WTC11 (cell line): ENCODE results near the gene SLC39A7. TPM values are rescaled to one million over a fixed set of nuclear protein-coding genes. Genes with fewer than 3 reads are reported as not detected.

Source experiments
- ATAC-seq: fragments of 200-7000 bp; cut with Tn5 transposase; 2 replicates; pipeline ENCODE4 v1.10.0; 2021; ENCODE audit warnings: mild to moderate bottlenecking, moderate library complexity
- CTCF ChIA-PET: fragments of 300-600 bp; sonication (Branson Sonifier 250); formaldehyde crosslinking; loops from one replicate; lab custom pipeline; 2021; ENCODE audit warnings: antibody characterized with exemption; lab: Charles Lee
- POLR2A ChIA-PET: fragments of 350-600 bp; sonication (Branson Sonifier 250); formaldehyde crosslinking; loops from one replicate; lab custom pipeline; 2021; ENCODE audit warnings: antibody characterized with exemption; lab: Charles Lee
- DNase-seq: peaks from one replicate; pipeline ENCODE4 v3.0.0; 2021; ENCODE audit warnings: low spot score
- H3K27ac Mint-ChIP-seq: 2 replicates; pipeline ENCODE4 v1.8.0; 2021; ENCODE audit warnings: mixed read lengths
- H3K27me3 Mint-ChIP-seq: 2 replicates; pipeline ENCODE4 v1.8.0; 2021; ENCODE audit warnings: low read depth, mild to moderate bottlenecking, moderate library complexity, mixed read lengths
- H3K36me3 Mint-ChIP-seq: 2 replicates; pipeline ENCODE4 v1.8.0; 2021; ENCODE audit warnings: mixed read lengths
- H3K4me1 Mint-ChIP-seq: 2 replicates; pipeline ENCODE4 v1.8.0; 2022; ENCODE audit warnings: mixed read lengths
- H3K4me3 Mint-ChIP-seq: 2 replicates; pipeline ENCODE4 v1.8.0; 2021; ENCODE audit warnings: mild to moderate bottlenecking, moderate library complexity, mixed read lengths
- H3K9me3 Mint-ChIP-seq: 2 replicates; pipeline ENCODE4 v1.8.0; 2021; ENCODE audit warnings: mixed read lengths
- AFF4 ChIP-seq: sonication (generic); formaldehyde crosslinking; IDR thresholded peaks from 2 replicates; pipeline ENCODE4 v1.8.1; 2023; ENCODE audit warnings: mild to moderate bottlenecking, missing genetic modification reagents, borderline replicate concordance
- ATF2 ChIP-seq: sonication (generic); formaldehyde crosslinking; IDR thresholded peaks from 2 replicates; pipeline ENCODE4 v1.8.1; 2022; ENCODE audit warnings: low read depth, missing genetic modification reagents, borderline replicate concordance
- E2F5 ChIP-seq: sonication (generic); formaldehyde crosslinking; IDR thresholded peaks from 2 replicates; pipeline ENCODE4 v1.8.1; 2022; ENCODE audit warnings: mild to moderate bottlenecking, moderate library complexity, missing genetic modification reagents
- ELF4 ChIP-seq: sonication (generic); formaldehyde crosslinking; IDR thresholded peaks from 2 replicates; pipeline ENCODE4 v1.8.1; 2022; ENCODE audit warnings: low read depth, mild to moderate bottlenecking, moderate library complexity, missing genetic modification reagents
- ESRRA ChIP-seq: sonication (generic); formaldehyde crosslinking; IDR thresholded peaks from 2 replicates; pipeline ENCODE4 v1.8.1; 2022; ENCODE audit warnings: mild to moderate bottlenecking, missing genetic modification reagents, borderline replicate concordance
- FOXP4 ChIP-seq: sonication (generic); formaldehyde crosslinking; IDR thresholded peaks from 2 replicates; pipeline ENCODE4 v1.8.0; 2022; ENCODE audit warnings: mild to moderate bottlenecking, missing genetic modification reagents
- OVOL2 ChIP-seq: fragments of 250-450 bp; sonication (Bioruptor Pico); IDR thresholded peaks from 2 replicates; pipeline ENCODE4 v1.9.0; 2021; ENCODE audit warnings: mild to moderate bottlenecking, borderline replicate concordance
- RORB ChIP-seq: fragments of 250-450 bp; sonication (Bioruptor Pico); IDR thresholded peaks from 2 replicates; pipeline ENCODE4 v1.9.0; 2021; ENCODE audit warnings: mild to moderate bottlenecking
- SMAD3 ChIP-seq: sonication (generic); formaldehyde crosslinking; IDR thresholded peaks from 2 replicates; pipeline ENCODE4 v1.8.0; 2022; ENCODE audit warnings: missing genetic modification reagents, mild to moderate bottlenecking, borderline replicate concordance
- SOX15 ChIP-seq: fragments of 250-450 bp; sonication (Bioruptor Pico); IDR thresholded peaks from 2 replicates; pipeline ENCODE4 v1.9.0; 2021; ENCODE audit warnings: mild to moderate bottlenecking
- ZNF138 ChIP-seq: sonication (generic); formaldehyde crosslinking; conservative IDR thresholded peaks from 2 replicates; pipeline ENCODE4 v1.8.1; 2022; ENCODE audit warnings: mild to moderate bottlenecking, moderate library complexity, missing genetic modification reagents
- ZNF671 ChIP-seq: fragments of 250-450 bp; sonication (Bioruptor Pico); IDR thresholded peaks from 2 replicates; pipeline ENCODE4 v1.8.0; 2021; ENCODE audit warnings: mild to moderate bottlenecking
- total RNA-seq: library from RNA; stranded (reverse); gene quantifications from 3 replicates; pipeline ENCODE4 v1.2.3, GENCODE V29; 2021
- TF ChIP-seq, protein P1 (sequence below): sonication (generic); formaldehyde crosslinking; IDR thresholded peaks from 2 replicates; pipeline ENCODE4 v1.8.0; 2023; ENCODE audit warnings: missing genetic modification reagents
- TF ChIP-seq, protein P2 (sequence below): sonication (generic); formaldehyde crosslinking; IDR thresholded peaks from 2 replicates; pipeline ENCODE4 v1.8.0; 2022; ENCODE audit warnings: mild to moderate bottlenecking, missing genetic modification reagents
- TF ChIP-seq, protein P3 (sequence below): sonication (generic); formaldehyde crosslinking; IDR thresholded peaks from 2 replicates; pipeline ENCODE4 v1.8.1; 2022; ENCODE audit warnings: missing genetic modification reagents, borderline replicate concordance

SLC39A7 gene
- total RNA-seq, 1 experiment from 2014 or later, result 163 TPM

GRCh38 chr6:33201147-33201545 is 479 bp downstream of the SLC39A7 start:
- no peaks in the 10 kb centered on the region for H3K9me3 Mint-ChIP-seq
- peak overlapping the region; percentile 97 for H3K4me3 Mint-ChIP-seq
- POLR2A ChIA-PET, result no interaction called here
- TF ChIP-seq AFF4, result no peak
- TF ChIP-seq, protein P1, sequence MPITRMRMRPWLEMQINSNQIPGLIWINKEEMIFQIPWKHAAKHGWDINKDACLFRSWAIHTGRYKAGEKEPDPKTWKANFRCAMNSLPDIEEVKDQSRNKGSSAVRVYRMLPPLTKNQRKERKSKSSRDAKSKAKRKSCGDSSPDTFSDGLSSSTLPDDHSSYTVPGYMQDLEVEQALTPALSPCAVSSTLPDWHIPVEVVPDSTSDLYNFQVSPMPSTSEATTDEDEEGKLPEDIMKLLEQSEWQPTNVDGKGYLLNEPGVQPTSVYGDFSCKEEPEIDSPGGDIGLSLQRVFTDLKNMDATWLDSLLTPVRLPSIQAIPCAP (CRISPR knock-in tag), result no peak
- no peak for TF ChIP-seq ELF4 (CRISPR knock-in tag)
- 0 out of 2 replicates have a peak, but pooled peaks have one; percentile 30 for TF ChIP-seq ESRRA
- ATAC-seq, result no peak
- H3K27ac Mint-ChIP-seq, result peak overlapping the region; percentile 99
- peaks cover 10% of the 10 kb centered on the region for H3K27me3 Mint-ChIP-seq
- CTCF ChIA-PET, result no interaction called here
- DNase-seq, result no peak
- H3K4me1 Mint-ChIP-seq, result peaks cover 60% of the 10 kb centered on the region
- peaks cover 28% of the 10 kb centered on the region for H3K36me3 Mint-ChIP-seq

- CTCF ChIA-PET, result no interaction called here
- Mint-ChIP-seq H3K9me3 (no peaks in the 10 kb centered on the region), H3K36me3 (peaks cover 27% of the 10 kb centered on the region), H3K4me1 (peaks cover 63% of the 10 kb centered on the region), H3K4me3 (peak overlapping the region; percentile 97), H3K27ac (peak overlapping the region; percentile 99), H3K27me3 (peaks cover 18% of the 10 kb centered on the region)
- POLR2A ChIA-PET, result no interaction called here
- no peak for DNase-seq
- ATAC-seq, result no peak
- TF ChIP-seq ATF2 (CRISPR knock-in tag) (no peak), ZNF671 (CRISPR knock-in tag) (no peak), OVOL2 (CRISPR knock-in tag) (no peak), RORB (CRISPR knock-in tag) (no peak), ZNF138 (CRISPR knock-in tag) (no peak), FOXP4 (CRISPR knock-in tag) (no peak), SMAD3 (CRISPR knock-in tag) (no peak), E2F5 (CRISPR knock-in tag) (no peak), SOX15 (CRISPR knock-in tag) (no peak)
- TF ChIP-seq, protein P2, sequence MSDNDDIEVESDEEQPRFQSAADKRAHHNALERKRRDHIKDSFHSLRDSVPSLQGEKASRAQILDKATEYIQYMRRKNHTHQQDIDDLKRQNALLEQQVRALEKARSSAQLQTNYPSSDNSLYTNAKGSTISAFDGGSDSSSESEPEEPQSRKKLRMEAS (CRISPR knock-in tag), result no peak
- TF ChIP-seq, protein P3, sequence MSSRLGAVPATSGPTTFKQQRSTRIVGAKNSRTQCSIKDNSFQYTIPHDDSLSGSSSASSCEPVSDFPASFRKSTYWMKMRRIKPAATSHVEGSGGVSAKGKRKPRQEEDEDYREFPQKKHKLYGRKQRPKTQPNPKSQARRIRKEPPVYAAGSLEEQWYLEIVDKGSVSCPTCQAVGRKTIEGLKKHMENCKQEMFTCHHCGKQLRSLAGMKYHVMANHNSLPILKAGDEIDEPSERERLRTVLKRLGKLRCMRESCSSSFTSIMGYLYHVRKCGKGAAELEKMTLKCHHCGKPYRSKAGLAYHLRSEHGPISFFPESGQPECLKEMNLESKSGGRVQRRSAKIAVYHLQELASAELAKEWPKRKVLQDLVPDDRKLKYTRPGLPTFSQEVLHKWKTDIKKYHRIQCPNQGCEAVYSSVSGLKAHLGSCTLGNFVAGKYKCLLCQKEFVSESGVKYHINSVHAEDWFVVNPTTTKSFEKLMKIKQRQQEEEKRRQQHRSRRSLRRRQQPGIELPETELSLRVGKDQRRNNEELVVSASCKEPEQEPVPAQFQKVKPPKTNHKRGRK (CRISPR knock-in tag), result no peak
Measured at GRCh38 chr6:33201935-33202334, 1.3 kb downstream of the SLC39A7 start.
